Fibroblast of lung (primary cell): Measurements from ENCODE around the gene SMIM7.

Experiments
- EZH2 ChIP-seq: IDR thresholded peaks from 2 replicates; pipeline ENCODE4 v1.5.1; 2012; ENCODE audit warnings: low read length, control low read depth, mild to moderate bottlenecking; ENCODE audit errors: missing control alignments
- TF ChIP-seq, protein P1 (sequence below), 2 donors: IDR thresholded peaks in 1 of 2; conservative IDR thresholded peaks in 1 of 2; 1 replicate in 1 of 2; 2 replicates in 1 of 2; pipeline ENCODE4 v1.5.1; 2011 to 2012; ENCODE audit warnings: low read length in 2 of 2, control low read depth in 1 of 2, inconsistent platforms in 1 of 2, low read depth in 1 of 2, mild to moderate bottlenecking in 1 of 2

DNA sequence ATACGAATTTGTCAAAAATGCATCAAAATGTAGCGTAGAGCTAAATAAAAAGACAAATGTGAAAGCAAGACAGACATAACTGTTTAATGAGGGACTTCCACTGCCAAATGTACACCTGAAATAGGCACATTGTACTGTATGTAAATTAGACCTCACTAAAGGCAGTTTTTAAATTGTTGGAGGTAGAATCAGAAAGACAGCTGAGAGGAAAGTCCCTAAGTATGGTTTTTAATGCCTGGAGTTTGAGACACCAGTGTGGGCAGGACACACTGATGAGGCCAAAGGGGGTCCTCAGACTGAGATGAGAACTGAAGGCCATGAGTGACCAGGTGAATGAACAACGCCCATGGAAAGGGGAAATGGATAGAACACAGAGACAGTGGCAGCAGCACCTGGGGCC, 54.8 kb downstream of the SMIM7 start:
- TF ChIP-seq, protein P1, sequence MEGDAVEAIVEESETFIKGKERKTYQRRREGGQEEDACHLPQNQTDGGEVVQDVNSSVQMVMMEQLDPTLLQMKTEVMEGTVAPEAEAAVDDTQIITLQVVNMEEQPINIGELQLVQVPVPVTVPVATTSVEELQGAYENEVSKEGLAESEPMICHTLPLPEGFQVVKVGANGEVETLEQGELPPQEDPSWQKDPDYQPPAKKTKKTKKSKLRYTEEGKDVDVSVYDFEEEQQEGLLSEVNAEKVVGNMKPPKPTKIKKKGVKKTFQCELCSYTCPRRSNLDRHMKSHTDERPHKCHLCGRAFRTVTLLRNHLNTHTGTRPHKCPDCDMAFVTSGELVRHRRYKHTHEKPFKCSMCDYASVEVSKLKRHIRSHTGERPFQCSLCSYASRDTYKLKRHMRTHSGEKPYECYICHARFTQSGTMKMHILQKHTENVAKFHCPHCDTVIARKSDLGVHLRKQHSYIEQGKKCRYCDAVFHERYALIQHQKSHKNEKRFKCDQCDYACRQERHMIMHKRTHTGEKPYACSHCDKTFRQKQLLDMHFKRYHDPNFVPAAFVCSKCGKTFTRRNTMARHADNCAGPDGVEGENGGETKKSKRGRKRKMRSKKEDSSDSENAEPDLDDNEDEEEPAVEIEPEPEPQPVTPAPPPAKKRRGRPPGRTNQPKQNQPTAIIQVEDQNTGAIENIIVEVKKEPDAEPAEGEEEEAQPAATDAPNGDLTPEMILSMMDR (conservative IDR thresholded peaks at IDR 0.05 in 1 of 2, IDR thresholded peaks at IDR 0.05 in 1 of 2; ENCODE audit: low read depth in 1 of 2, low read length in 2 of 2): no peak
- no peak for TF ChIP-seq EZH2
